GM23338 (cell line): ENCODE results near the gene TMEM165. TPM values are rescaled to one million over a fixed set of nuclear protein-coding genes. Genes with fewer than 3 reads are reported as not detected.

Experiments
- ATAC-seq: fragments of 200-7000 bp; cut with Tn5 transposase; 3 replicates; pipeline ENCODE4 v1.9.1; 2020
- DNase-seq: peaks from one replicate; pipeline ENCODE4 v3.0.0-alpha.2; 2015; ENCODE audit warnings: low spot score
- H2AFZ ChIP-seq: fragments of 200-600 bp; sonication (generic); 2 replicates; pipeline ENCODE4 v1.8.0; 2016; ENCODE audit warnings: antibody characterized with exemption, mild to moderate bottlenecking, moderate library complexity
- H3F3A ChIP-seq: fragments of 200-600 bp; sonication (generic); replicated peaks from 2 replicates; pipeline ENCODE4 v1.8.0; 2017; ENCODE audit warnings: antibody characterized with exemption, mixed run types, low read depth
- H3K27ac ChIP-seq: fragments of 200-600 bp; sonication (generic); 2 replicates; pipeline ENCODE4 v1.6.1; 2016; ENCODE audit warnings: low read depth
- H3K27me3 ChIP-seq: fragments of 200-600 bp; sonication (generic); 2 replicates; pipeline ENCODE4 v1.8.0; 2016; ENCODE audit warnings: mild to moderate bottlenecking, mixed run types, moderate library complexity; ENCODE audit not compliant: insufficient read depth
- H3K36me3 ChIP-seq: fragments of 200-600 bp; sonication (generic); 2 replicates; pipeline ENCODE4 v1.8.0; 2016; ENCODE audit warnings: mild to moderate bottlenecking; ENCODE audit not compliant: insufficient read depth
- H3K4me1 ChIP-seq: fragments of 200-600 bp; sonication (generic); 2 replicates; pipeline ENCODE4 v1.8.0; 2016; ENCODE audit warnings: mild to moderate bottlenecking, moderate library complexity; ENCODE audit not compliant: insufficient read depth
- H3K4me2 ChIP-seq: fragments of 200-600 bp; sonication (generic); 2 replicates; pipeline ENCODE4 v1.7.1; 2017; ENCODE audit warnings: mixed run types
- H3K4me3 ChIP-seq: fragments of 200-600 bp; sonication (generic); 2 replicates; pipeline ENCODE4 v1.6.1; 2016; ENCODE audit warnings: mixed run types
- H3K79me2 ChIP-seq: fragments of 200-600 bp; sonication (generic); replicated peaks from 2 replicates; pipeline ENCODE4 v1.8.0; 2017; ENCODE audit warnings: mild to moderate bottlenecking; ENCODE audit not compliant: insufficient read depth
- H3K9me2 ChIP-seq: fragments of 200-600 bp; sonication (generic); 2 replicates; pipeline ENCODE4 v1.8.0; 2017; ENCODE audit not compliant: insufficient read depth
- H4K20me1 ChIP-seq: fragments of 200-600 bp; sonication (generic); replicated peaks from 2 replicates; pipeline ENCODE4 v1.8.0; 2017; ENCODE audit warnings: mild to moderate bottlenecking; ENCODE audit not compliant: insufficient read depth
- H3K27ac Mint-ChIP-seq: 2 replicates; pipeline ENCODE4 v1.8.0; 2020; ENCODE audit warnings: inconsistent platforms, mild to moderate bottlenecking, moderate library complexity, mixed read lengths
- H3K27me3 Mint-ChIP-seq: 3 replicates; pipeline ENCODE4 v1.8.0; 2022; ENCODE audit warnings: low read depth, mild to moderate bottlenecking, moderate library complexity, mixed read lengths, inconsistent platforms; ENCODE audit not compliant: insufficient read depth, poor library complexity
- H3K36me3 Mint-ChIP-seq: 3 replicates; pipeline ENCODE4 v1.8.0; 2021; ENCODE audit warnings: low read depth, mild to moderate bottlenecking, inconsistent platforms, moderate library complexity, mixed read lengths
- H3K4me1 Mint-ChIP-seq: 3 replicates; pipeline ENCODE4 v1.8.0; 2020; ENCODE audit warnings: mild to moderate bottlenecking, inconsistent platforms, mixed read lengths
- H3K4me3 Mint-ChIP-seq: 3 replicates; pipeline ENCODE4 v1.8.0; 2021; ENCODE audit warnings: moderate library complexity, mild to moderate bottlenecking, inconsistent platforms, mixed read lengths
- H3K9me3 Mint-ChIP-seq: 3 replicates; pipeline ENCODE4 v1.8.0; 2020; ENCODE audit warnings: moderate library complexity, mild to moderate bottlenecking, inconsistent platforms, mixed read lengths
- CREB1 ChIP-seq: fragments of 250-450 bp; sonication (Bioruptor Pico); IDR thresholded peaks from 2 replicates; pipeline ENCODE4 v1.5.0; 2020; ENCODE audit warnings: low read depth, mild to moderate bottlenecking, moderate library complexity
- CTCF ChIP-seq, 2 experiments: fragments of 200-600 bp in 1 of 2; sonication (generic) in 1 of 2; conservative IDR thresholded peaks; 2 replicates each; pipeline versions ENCODE4 v1.5.1 to v1.6.1; 2016 to 2017; ENCODE audit warnings: antibody characterized with exemption in 2 of 2, low read depth in 2 of 2, mild to moderate bottlenecking in 2 of 2, moderate library complexity in 1 of 2
- EZH2 ChIP-seq: fragments of 200-600 bp; sonication (generic); IDR thresholded peaks from one replicate; pipeline ENCODE4 v1.8.0; 2017; ENCODE audit warnings: antibody characterized with exemption, mild to moderate bottlenecking, low read depth; ENCODE audit not compliant: unreplicated experiment
- JUNB ChIP-seq: IDR thresholded peaks from one replicate; pipeline ENCODE4 v1.6.1; 2016; ENCODE audit warnings: antibody characterized with exemption; ENCODE audit not compliant: unreplicated experiment
- NANOG ChIP-seq: IDR thresholded peaks from 2 replicates; pipeline ENCODE4 v1.6.1; 2016; ENCODE audit warnings: antibody characterized with exemption, borderline replicate concordance
- POLR2AphosphoS5 ChIP-seq: IDR thresholded peaks from 2 replicates; pipeline ENCODE4 v1.6.1; 2016; ENCODE audit warnings: antibody characterized with exemption, low read depth
- REST ChIP-seq: IDR thresholded peaks from one replicate; pipeline ENCODE4 v1.6.1; 2018; ENCODE audit warnings: antibody characterized with exemption; ENCODE audit not compliant: unreplicated experiment
- ZNF331 ChIP-seq: fragments of 250-450 bp; sonication (Bioruptor Pico); IDR thresholded peaks from 2 replicates; pipeline ENCODE4 v1.5.0; 2020; ENCODE audit warnings: low read depth, mild to moderate bottlenecking, moderate library complexity
- ZNF462 ChIP-seq: fragments of 250-450 bp; sonication (Bioruptor Pico); IDR thresholded peaks from 2 replicates; pipeline ENCODE4 v1.5.0; 2020; ENCODE audit warnings: mild to moderate bottlenecking, moderate library complexity
- polyA plus RNA-seq: library from polyadenylated mRNA; unstranded; fragments of >200 nt; fragmentation: Nextera tagmentation; extraction: Ambion mirVana; gene quantifications from 2 replicates; pipeline ENCODE4 v1.2.1, GENCODE V29; 2016
- total RNA-seq: library from RNA; depleted of rRNA; stranded (reverse); fragments of >200 nt; shearing (Covaris generic); gene quantifications from 2 replicates; pipeline ENCODE4 v1.2.3, GENCODE V29; 2014
- TF ChIP-seq, protein P1 (sequence below): IDR thresholded peaks from 2 replicates; pipeline ENCODE4 v1.6.1; 2016; ENCODE audit warnings: antibody characterized with exemption

The TMEM165 gene
- total and polyA plus RNA-seq, 2 experiments from 2014 or later, result 125 to 171 TPM

DNA sequence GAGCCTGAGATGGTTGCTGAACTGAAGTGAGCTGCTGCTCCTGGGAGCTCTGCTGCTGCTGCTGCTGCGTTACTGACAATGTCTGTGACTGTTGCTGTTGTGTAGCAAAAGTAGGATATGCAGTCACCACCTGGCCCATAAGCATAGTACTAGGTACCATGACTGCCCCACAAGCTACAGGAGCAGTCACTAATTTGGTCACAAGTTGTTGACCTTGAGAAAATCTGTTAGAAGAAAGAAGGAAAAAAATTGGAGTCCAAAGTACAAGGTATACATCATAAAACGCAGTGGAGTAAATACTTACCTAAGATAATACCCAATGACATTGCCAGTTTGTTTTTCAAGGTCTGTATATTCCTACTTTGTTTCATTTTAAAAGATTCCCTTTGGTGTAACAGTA lies 42.6 kb downstream of the TMEM165 start:
- H3K36me3 Mint-ChIP-seq, result peaks cover 38% of the 10 kb centered on the region
- Histone ChIP-seq H3K4me1 (peaks cover 7% of the 10 kb centered on the region), H4K20me1 (no peaks in the 10 kb centered on the region), H3K36me3 (peaks cover 26% of the 10 kb centered on the region), H3K9me2 (no peaks in the 10 kb centered on the region), H2AFZ (no peak overlapping the region), H3K27me3 (no peaks in the 10 kb centered on the region), H3K4me3 (no peak overlapping the region), H3K27ac (no peak overlapping the region), H3F3A (no peaks in the 10 kb centered on the region), H3K4me2 (no peak overlapping the region), H3K79me2 (no peaks in the 10 kb centered on the region)
- peaks cover 17% of the 10 kb centered on the region for H3K4me1 Mint-ChIP-seq
- no peak overlapping the region for H3K27ac Mint-ChIP-seq
- ATAC-seq (no peak), DNase-seq (no peak)
- no peak overlapping the region for H3K4me3 Mint-ChIP-seq
- no peaks in the 10 kb centered on the region for H3K9me3 Mint-ChIP-seq
- no peaks in the 10 kb centered on the region for H3K27me3 Mint-ChIP-seq
- TF ChIP-seq EZH2 (no peak), CREB1 (CRISPR knock-in tag) (no peak), JUNB (no peak), CTCF (conservative IDR thresholded peaks at IDR 0.05; ENCODE audit: low read depth in 2 of 2) (no peak)

- Mint-ChIP-seq H3K4me3 (no peak overlapping the region), H3K27me3 (no peaks in the 10 kb centered on the region), H3K4me1 (peaks cover 14% of the 10 kb centered on the region), H3K27ac (no peak overlapping the region), H3K36me3 (peaks cover 41% of the 10 kb centered on the region), H3K9me3 (no peaks in the 10 kb centered on the region)
- Histone ChIP-seq H3K27me3 (no peaks in the 10 kb centered on the region), H3K27ac (no peak overlapping the region), H3K36me3 (peaks cover 31% of the 10 kb centered on the region), H3K4me2 (no peak overlapping the region), H3K4me1 (no peaks in the 10 kb centered on the region), H2AFZ (no peak overlapping the region), H3F3A (no peaks in the 10 kb centered on the region), H4K20me1 (no peaks in the 10 kb centered on the region), H3K79me2 (no peaks in the 10 kb centered on the region), H3K9me2 (no peaks in the 10 kb centered on the region), H3K4me3 (no peak overlapping the region)
- TF ChIP-seq ZNF462 (CRISPR knock-in tag) (no peak), NANOG (no peak), CREB1 (CRISPR knock-in tag) (no peak), POLR2AphosphoS5 (no peak), ZNF331 (CRISPR knock-in tag) (no peak), REST (no peak), JUNB (no peak)
- TF ChIP-seq, protein P1, sequence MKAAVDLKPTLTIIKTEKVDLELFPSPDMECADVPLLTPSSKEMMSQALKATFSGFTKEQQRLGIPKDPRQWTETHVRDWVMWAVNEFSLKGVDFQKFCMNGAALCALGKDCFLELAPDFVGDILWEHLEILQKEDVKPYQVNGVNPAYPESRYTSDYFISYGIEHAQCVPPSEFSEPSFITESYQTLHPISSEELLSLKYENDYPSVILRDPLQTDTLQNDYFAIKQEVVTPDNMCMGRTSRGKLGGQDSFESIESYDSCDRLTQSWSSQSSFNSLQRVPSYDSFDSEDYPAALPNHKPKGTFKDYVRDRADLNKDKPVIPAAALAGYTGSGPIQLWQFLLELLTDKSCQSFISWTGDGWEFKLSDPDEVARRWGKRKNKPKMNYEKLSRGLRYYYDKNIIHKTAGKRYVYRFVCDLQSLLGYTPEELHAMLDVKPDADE, result no peak
- ATAC-seq (no peak), DNase-seq (no peak)
Observed at GRCh38 chr4:55439023-55439422, 43.3 kb downstream of the TMEM165 start.
